CD4-positive, alpha-beta T cell treated with Interleukin-17A for 4 hours (primary cell): ENCODE results near the gene OGDHL.
"Not testable (repeated sequence)": the region's sequence is repeated elsewhere in the genome, so short reads cannot be mapped to it uniquely, and the experiment has no call there.

Experiments
- DNase-seq: peaks from one replicate; pipeline ENCODE4 v3.0.0-alpha.2; 2020; ENCODE audit warnings: mixed read lengths

Gene OGDHL

DNA sequence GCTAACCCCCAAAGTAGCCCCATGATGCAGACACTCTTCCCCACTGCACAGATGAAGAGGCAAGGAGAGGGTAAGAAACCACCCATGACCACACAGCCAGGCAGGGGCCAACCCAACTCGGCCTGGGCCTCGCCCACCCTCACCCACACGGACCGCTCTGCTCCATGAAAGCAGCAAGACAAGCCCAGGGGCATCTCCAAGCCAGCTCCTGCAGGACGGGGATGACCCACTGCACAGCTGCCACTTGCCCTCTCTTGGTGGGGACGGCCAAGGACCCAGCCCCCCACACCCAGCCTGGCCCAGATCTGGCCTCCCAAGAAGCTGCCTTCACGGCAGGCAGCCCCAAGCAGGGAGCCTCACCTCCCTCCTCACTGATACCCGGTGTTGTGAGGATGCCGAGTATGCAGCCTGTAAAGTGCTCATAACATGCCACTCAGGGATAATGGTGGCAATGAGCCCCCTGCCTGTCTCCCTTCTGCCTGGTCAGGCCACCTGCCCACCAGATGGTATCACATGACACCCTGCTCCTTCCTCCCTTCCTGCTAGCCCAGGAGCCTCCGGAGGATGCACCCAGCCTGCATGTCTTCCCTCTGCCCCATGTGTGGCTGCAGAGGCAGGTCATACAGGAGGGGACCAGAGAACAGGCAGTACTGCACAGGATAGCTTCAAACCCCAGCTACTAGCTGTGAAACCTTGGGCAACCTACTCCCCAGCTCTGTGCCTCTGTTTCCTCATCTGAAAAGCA lies 23.3 kb downstream of the OGDHL start:
- no peak for DNase-seq

DNA sequence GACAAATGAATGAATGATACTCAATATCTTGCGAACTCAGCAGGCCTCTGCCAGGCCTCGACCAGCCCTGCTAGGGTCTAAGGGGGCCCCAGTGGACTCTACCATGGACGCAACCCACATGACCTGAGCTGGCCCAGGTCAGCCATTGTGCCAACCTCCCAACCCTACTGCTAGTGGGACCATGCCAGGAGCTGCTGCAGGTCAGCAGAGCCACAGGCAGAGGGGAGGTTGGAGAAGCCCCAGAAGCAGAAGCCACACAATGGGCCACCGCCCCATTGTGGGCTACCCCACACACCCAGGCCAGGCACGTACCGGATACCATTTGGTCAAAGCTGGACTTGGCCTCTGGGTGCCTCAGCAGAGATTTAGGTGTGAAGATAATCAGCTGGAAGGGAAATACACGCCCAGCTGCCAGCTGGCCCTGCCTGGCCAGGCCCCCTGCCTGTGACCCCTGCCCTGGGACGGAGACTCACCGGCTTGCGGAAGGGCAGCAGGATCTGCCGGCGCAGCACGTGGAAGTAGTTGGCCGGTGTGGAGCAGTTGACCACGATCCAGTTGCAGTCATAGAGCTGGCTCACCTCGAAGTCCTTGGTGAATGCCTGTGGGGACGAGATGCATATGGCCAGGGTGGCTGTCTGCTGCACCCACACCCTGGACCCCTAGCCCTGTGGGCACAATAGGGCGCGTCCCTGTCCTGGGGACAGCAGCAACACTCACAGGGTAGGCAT lies 24.5 kb downstream of the OGDHL start:
- DNase-seq, result no peak

DNA sequence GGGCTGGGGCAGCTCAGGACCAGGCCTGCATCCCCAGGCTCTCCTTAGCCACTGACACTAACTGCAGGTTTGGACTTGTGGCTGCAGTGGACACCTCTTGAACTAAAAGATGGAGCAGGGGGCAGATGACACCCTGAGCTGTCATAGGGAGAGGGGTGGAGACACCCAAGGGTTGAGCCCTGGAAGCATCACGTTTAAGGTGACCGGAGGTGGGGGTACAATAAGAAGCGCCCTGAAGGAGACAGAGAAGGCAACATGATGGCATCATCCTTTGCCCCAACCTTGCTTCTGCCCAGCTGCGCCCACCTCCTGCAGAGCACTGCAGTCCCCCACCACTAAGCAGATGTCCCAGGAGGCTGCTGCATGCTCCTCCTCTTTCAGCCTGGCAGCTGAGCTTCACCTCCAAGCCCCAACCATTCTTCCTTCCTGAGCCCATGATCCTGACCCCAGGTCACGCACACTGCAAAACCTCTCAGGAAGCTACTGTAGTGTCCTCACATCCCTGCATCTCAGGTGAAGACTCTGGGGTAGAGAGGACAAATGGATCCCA lies 25.5 kb downstream of the OGDHL start:
- DNase-seq, result no peak

DNA sequence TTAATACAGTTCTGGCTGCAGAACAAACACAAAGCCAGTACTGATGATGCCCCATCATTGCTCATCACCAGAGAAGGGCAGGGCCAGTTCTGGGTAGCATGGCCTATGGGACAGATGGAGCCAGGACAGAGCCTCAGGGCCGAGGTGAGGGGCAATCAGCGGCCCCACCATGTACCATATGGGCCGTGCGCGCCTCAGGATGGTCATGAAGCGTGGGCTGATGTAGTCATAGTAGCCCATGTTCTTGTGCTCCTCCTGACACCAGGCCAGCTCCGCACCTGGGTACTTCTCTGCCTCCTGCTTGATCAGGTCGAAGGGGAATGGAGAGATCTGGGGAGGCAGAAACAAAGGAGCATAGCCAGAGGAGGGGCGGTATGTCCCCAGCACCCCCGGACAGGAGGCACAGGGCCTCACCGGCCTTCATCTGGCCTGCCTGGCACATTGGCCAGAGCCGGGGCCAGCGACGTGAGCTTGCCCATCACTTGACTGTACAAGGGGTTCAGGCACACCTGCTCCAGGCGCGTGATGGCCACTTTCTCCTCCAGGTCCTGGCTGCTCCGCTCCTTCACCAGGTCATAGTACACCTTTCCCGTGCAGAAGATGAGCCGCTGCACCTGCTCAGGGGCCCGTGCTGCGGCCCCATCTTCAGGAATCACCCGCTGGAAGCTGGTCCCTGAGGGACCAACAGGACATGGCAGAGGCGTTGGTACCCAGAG lies 26.1 kb downstream of the OGDHL start:
- DNase-seq, result no peak

DNA sequence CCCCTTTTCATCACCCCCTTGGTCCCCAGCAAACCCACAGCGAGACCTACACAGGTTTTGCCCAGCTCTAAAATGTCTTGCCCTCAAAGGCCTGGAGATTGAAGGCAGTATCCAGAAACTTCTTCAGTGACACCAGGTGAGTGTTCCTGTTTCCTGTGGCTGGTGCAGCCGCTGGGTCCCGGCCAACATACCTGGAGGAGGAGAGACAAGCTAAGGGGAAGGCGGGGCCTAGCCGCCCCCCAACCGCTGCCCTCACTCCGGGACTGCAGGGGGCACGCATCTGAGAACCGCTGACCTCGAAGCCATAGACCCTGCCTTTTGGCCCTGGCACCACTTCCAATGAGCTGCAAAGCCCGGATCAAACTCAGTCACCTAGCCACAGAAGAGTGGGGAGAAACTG lies 27.0 kb downstream of the OGDHL start:
- DNase-seq, result no peak

DNA sequence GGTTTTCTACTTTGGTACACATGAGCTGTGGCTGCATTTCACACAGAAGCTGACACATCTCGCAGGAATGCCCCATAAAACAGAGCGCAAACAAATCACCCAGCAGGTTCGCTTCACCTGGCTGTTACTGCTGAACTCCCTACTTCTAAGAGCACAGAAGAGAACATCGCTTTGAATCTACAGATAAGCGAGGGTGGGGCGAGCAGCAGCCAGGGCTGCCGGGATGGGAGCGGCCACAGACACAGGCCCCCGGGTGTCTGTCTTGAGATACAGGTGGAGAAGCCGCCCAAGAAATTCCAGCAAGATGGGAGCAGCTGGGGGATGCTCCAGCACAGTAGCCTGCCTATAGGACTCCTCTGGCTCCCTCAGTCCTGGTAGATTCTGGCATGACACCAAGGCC lies 27.4 kb downstream of the OGDHL start:
- DNase-seq, result no peak

DNA sequence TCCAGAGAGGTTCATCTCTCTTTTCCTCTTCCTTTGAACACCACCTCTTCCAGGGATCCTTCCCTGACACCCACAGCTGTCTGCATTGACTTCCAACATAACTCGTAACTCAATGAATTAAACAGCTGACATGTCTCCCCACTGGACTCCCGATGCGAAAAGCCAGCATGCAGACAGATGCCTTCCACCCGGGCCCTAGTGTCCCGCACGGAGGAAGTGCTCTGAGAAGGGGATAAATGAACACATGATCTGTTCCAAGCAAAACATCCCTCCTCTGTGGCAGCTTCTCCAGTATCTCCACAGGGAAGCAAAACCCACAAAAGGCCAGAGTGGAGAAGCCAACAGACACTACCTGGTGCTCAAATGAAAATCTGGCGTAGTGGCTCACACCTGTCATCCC lies 28.3 kb downstream of the OGDHL start:
- no peak for DNase-seq

DNA sequence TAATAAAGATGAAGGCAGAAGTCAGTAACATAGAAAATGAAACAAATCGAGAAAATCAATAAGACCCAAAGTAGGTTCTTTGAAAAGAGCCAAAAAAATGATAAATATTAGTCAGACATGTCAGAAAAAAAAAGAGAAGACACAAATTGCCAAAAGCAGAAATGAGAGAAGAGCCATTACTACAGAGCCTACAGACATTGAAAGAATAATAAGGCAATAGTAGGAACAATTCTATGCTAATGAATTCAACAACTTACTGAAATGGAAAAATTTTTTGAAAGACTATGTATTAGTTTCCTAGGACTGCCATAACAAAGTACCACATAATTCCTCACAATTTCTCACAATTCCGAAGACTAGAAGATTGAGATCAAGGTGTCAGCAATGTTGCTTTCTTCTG lies 35.5 kb downstream of the OGDHL start:
- no peak for DNase-seq

DNA sequence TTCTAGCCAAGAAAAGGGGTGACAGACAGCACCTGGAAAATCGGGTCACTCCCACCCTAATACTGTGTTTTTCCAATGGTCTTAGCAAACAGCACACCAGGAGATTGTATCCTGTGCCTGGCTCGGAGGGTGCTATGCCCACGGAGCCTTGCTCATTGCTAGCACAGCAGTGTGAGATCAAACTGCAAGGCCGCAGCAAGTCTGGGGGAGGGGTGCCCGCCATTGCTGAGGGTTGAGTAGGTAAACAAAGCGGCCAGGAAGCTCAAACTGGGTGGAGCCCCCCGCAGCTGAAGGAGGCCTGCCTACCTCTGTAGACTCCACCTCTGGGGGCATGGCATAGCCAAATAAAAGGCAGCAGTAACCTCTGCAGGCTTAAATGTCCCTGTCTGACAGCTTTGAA lies 47.0 kb downstream of the OGDHL start:
- not testable (repeated sequence) for DNase-seq

DNA sequence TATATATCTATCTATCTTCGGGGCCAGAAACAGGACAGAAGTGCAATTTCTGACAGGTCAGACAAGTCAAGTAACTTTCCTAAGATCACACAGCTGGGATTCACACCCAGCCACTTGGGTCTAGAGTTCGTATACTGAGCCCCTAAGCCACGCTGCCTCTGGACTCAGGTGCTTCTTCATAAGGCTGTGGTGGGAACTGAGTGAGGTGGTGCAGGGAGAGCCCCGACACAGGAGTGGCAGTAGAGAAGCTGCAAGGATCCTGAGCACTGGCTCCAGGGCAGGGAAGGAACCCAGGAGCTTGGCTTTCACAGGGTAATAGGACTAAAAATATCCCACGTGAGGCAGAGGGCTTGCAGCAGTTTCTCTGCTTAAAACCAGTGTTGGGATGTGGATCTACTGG lies 48.9 kb downstream of the OGDHL start:
- no peak for DNase-seq

DNA sequence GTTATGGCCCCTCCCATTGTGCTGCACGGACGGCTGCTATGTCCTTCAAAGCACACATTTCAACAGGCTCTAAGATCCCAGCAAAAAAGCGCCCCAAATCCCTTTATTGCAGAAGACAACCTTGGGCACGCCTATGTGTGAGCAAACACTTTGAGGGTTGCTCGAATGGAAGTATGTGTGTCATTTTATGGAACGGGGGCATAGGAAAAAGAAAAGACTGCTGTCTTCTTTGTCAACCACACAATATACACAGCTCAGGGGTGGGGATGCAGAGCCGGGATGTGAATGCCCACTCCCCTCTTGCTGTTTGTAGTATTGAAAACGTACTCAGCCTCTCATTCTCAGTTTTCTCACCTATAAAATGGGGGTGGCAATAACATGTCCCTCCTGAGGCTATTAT lies 50.6 kb downstream of the OGDHL start:
- no peak for DNase-seq

DNA sequence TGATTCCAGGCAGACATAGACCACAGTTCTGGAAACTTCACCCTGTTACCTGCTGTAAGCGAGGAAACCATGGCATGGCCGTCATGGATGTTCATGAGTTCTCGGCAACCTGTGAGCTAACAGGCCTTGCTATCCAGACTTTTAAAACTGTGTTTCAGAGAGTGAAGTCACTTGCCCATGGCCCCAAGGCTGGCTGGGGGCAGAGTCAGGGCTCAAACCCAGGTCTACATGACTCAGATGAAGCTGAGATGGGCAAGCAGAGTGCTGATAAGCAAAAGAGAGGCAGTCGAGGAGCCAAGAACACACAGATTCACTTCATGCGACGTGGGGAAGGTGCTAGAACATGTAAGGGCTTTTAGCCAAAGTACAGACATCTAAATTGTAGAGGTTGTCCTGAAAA lies 51.2 kb downstream of the OGDHL start:
- DNase-seq, result no peak

DNA sequence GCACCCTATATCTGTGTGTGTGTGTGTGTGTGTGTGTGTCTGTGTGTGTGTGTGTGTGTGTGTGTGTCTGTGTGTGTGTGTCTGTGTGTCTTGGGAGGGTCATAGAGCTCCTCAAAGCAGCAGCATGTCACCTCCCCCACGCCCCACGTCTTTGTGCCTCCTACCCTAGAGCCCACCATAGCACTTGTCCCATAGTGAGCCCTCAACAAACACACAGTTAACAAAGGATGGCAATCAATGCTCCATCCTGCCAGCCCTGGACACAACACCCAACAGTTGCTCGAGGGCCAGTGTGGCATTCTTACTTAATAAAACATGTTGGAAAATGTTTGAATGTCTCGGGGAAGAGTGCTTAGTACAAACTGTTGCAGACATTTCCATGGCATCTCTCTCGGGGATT lies 52.2 kb downstream of the OGDHL start:
- no peak for DNase-seq

DNA sequence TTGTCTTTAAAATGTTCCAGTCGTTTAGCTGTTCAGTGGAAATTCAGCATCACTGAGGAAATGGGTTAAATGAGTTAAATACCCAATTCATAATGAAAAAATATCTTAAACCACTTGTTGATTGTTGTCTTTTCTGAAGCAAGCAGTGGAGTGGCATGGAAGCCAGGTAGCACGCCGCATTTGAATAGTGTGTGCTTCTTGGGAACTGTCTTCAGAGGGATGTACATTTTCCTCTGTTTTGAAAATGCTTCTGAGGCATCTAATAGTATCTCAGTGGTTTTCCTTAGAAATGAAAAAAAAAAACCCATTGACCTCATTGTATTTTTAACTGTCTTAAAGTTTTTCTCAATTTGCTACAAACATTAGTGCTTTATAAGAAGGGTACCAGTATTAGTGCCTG lies 54.5 kb downstream of the OGDHL start:
- no peak for DNase-seq

DNA sequence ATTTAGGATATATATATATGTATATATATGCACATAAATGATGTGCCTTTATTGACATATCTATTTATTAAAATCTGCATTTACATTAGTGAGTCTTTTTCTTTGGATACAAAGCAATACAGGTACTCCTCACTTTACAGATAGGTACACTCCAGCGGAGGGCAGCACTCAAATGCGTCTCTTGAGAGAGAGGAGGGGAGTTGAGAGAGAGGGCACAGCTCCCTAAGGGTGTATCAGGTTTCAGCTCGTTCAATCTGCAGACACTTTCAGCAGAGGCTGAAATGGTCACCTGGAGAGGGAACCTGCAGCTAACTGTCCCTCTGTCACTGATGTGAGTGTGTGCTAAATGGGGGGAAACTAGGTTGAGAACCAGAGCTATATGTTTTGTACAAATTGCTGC lies 61.1 kb downstream of the OGDHL start:
- DNase-seq, result no peak

DNA sequence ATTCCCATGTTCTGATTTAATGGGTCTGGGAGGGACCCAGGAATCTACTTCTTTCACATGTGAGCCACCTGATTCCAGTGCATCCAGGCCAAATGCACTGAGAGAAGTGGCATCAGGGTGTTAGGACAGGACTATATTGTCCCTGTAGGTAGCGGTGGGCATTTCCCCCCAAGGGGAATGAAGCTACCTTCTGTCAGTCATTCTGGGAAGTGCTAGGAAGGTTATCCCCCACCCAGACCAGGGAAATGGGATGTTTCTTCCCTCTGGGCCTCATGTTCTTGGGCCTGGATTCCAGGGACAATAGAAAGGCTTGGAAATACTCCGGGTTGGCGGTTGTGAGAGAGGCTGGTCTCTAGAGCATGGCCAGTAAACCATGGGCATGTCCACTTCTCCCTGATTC lies 61.9 kb downstream of the OGDHL start:
- no peak for DNase-seq

DNA sequence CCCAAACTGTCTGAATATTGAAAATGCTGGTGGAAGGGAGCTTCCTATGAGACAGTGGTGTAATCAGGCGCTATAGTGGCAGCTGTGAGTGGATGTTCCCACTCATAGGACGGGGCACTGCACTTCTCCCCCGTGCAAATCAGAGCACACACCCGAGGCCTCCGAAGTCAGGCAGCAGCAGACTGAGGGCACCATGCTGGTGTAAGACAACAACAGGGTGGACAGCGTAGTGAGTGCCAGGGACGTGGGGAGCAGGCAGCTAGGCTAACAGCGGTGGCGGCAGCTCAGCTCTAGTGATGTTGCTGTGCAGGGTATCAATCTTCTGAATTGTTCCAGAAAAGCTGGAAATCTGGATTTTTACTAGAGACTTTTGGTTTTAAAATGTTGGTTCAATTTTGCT lies 63.4 kb downstream of the OGDHL start:
- DNase-seq, result no peak

DNA sequence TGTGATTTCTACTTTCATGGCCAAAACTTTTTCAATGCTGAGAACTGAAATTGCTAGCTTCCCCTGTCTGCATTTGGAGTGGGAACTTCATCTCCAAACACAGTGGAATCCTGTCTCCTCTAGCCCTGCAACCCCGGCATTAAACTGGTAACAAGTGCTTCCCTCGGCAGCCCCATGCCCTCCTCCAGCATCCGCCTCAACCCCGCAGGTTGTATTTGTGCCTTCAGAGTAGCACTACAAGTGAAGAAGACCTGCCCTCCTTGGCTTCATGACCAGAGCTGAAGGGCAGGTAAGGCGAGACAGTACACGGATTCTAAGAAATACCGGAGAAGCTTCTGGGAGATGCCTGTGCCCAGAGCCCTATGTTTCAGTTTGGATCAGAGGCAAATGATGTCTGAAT lies 65.8 kb downstream of the OGDHL start:
- DNase-seq, result no peak

DNA sequence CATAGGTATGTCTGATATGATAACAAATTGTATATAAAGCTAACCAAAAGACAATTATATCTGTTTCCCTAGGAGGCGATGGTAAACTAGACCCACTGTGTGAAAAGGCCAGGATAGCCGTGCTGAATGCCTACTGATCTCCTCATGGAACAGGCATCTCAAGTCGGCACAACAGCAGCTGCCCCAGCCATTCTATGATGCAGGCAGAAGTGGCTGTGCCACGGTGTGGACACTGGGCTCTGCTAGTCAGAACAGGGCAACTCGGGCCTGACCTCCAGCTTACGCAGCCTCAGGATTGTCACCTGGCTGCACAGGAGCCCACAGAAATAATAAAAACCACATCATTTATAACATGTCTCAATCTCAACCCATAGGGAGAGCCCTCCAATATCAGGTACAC lies 67.7 kb downstream of the OGDHL start:
- DNase-seq, result no peak

DNA sequence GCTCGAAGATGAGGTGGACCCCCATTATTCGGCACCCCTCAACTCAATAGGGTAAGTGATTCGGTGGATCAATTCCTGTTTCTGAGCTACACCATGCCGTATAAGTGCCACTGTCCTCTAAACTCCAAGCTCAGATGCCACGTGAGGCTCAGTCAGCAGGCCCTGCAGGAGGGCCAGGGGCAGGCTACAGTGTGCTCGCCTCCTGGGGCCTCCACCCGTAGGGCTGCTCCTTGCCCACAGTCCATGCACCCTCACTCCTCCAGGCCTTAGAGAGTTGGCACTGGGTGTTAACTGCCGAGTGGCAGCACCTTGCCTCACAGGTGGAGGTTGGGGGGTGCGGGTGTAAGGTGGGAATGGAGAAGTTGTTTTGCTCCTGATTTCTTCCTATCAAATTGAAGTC lies 70.5 kb downstream of the OGDHL start:
- no peak for DNase-seq

DNA sequence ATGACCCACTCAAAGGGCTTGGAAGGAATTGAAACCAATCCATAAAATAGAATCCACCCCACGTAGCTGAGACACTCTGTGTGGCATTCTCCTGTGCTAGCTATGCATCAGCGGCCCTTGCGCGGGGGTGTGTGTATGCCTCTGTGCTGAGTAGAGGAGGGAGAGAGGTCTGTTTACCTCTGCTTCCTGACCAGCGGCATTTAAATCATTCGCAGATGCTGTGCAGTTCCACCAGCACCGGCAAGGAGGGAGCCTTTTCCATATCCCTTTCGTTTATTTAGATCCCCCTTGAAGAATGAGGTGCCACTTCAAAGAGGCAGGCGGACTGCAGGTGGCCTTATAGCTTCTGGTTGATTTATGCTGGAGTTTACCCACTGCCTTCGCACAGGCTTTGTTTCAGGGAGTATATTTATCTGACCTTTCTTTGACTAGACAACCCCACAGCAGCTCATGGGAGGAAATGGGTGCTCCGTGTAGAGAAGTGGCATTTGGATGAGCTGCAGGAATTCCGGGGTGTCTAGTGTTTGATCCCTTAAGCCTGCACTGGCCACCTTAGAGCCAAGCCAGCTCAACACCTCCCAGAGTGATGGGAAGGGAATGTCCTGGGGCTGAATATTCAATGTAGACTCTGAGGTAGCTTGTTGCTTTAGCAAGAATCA lies 71.3 kb downstream of the OGDHL start:
- DNase-seq, result no peak

DNA sequence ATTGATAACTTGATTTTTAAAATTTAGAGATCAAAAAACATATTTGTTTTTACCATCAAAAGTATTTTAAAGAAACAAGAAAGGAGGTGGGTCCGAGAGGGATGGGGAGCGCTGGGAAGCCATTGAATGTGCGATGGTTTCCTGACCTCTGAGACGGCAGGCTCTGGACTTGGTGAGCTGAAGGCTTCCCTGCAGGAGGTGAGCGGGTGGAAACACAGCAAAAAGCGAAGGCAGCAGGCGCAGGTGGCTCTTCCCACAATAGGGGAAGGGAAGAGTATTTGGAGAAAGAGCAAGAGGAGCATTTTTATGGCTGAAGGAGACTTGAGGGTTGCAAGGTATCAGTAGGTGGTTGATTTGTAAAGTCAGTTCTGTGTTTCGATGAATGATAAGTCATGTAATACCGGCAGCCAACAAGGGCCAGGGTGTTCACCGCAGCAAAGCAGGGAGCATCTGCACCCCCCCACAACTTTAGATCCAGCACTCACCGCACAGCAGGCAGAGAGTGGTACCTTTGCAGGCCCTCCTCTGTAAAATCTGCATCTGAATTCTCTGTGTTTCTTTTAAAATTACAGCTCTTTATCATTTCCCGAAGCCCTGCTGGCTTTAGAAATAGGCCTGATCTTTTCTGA lies 72.1 kb downstream of the OGDHL start:
- no peak for DNase-seq

DNA sequence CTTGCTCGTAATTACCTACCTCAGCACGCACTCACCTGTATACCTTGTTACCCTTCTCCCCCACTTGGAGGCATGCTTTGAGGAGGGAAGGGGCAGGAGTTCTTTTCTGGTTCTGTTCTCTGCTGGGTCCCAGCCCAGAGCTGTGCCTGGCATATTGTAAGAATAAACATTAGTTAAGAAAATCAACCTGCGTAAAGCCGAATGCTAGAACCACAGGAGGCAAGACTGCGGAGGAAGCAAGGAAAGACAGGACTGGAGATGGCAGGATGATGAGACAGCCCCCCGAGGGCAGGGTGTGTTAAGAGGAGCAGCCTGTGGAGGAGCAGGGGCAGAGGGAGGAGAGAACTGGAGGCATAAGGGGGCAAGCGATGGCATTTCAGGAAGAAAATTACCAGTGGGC lies 73.2 kb downstream of the OGDHL start:
- DNase-seq, result no peak
